K562 (cell line): ENCODE results near the gene TP53BP1. TPM values are rescaled to one million over a fixed set of nuclear protein-coding genes. Genes with fewer than 3 reads are reported as not detected.

Source experiments
- CGGBP1 ChIP-seq: fragments of 250-450 bp; sonication (Bioruptor Pico); IDR thresholded peaks from 2 replicates; pipeline ENCODE4 v1.9.0; 2021; ENCODE audit warnings: mild to moderate bottlenecking
- CREB1 ChIP-seq, 2 experiments: sonication (generic) in 1 of 2; formaldehyde crosslinking in 1 of 2; IDR thresholded peaks; 2 replicates each; pipeline versions ENCODE4 v1.6.1 to v1.8.0; 2012 to 2022; ENCODE audit warnings: inconsistent platforms in 1 of 2, mild to moderate bottlenecking in 1 of 2, missing genetic modification reagents in 1 of 2, moderate library complexity in 1 of 2
- CTBP1 ChIP-seq: fragments of 450-650 bp; IDR thresholded peaks from 2 replicates; pipeline ENCODE4 v1.6.1; 2016; ENCODE audit warnings: borderline replicate concordance
- DLX4 ChIP-seq: fragments of 250-450 bp; sonication (Bioruptor Pico); IDR thresholded peaks from 2 replicates; pipeline ENCODE4 v1.6.1; 2021; ENCODE audit warnings: mild to moderate bottlenecking
- DNMT1 ChIP-seq: fragments of 450-650 bp; IDR thresholded peaks from 2 replicates; pipeline ENCODE4 v1.6.1; 2016; ENCODE audit warnings: antibody characterized with exemption, mild to moderate bottlenecking
- E2F3 ChIP-seq: fragments of 250-450 bp; sonication (Bioruptor Pico); IDR thresholded peaks from 2 replicates; pipeline ENCODE4 v1.4.0; 2020; ENCODE audit warnings: mild to moderate bottlenecking
- HMG20B ChIP-seq: fragments of 250-450 bp; sonication (Bioruptor Pico); IDR thresholded peaks from 2 replicates; pipeline ENCODE4 v1.5.0; 2021; ENCODE audit warnings: mild to moderate bottlenecking
- HMGN3 ChIP-seq: IDR thresholded peaks from 2 replicates; pipeline ENCODE4 v1.6.1; 2011; ENCODE audit warnings: borderline replicate concordance, low read depth, mild to moderate bottlenecking, mixed read lengths, low read length; ENCODE audit not compliant: insufficient read length; ENCODE audit errors: extremely low read depth
- HMGXB4 ChIP-seq: sonication (generic); formaldehyde crosslinking; IDR thresholded peaks from 2 replicates; pipeline ENCODE4 v1.8.1; 2023; ENCODE audit warnings: mild to moderate bottlenecking, missing genetic modification reagents
- KLF6 ChIP-seq: fragments of 250-450 bp; sonication (Bioruptor Pico); IDR thresholded peaks from 2 replicates; pipeline ENCODE4 v1.4.0; 2020; ENCODE audit warnings: mild to moderate bottlenecking, moderate library complexity, borderline replicate concordance
- L3MBTL2 ChIP-seq: fragments of 450-650 bp; IDR thresholded peaks from 2 replicates; pipeline ENCODE4 v1.6.1; 2016; ENCODE audit warnings: mild to moderate bottlenecking, moderate library complexity
- MAX ChIP-seq: sonication (generic); formaldehyde crosslinking; IDR thresholded peaks from 2 replicates; pipeline ENCODE4 v1.9.0; 2022; ENCODE audit warnings: mild to moderate bottlenecking, missing genetic modification reagents
- NFRKB ChIP-seq: fragments of 450-650 bp; IDR thresholded peaks from 2 replicates; pipeline ENCODE4 v1.6.1; 2016; ENCODE audit warnings: low read depth
- RBM39 ChIP-seq: fragments of 200-400 bp; formaldehyde crosslinking; optimal IDR thresholded peaks from 2 replicates; pipeline ENCODE3; 2018; ENCODE audit warnings: low read depth, low read length
- RCOR1 ChIP-seq, 2 experiments: IDR thresholded peaks; 2 replicates each; pipeline ENCODE4 v1.6.1; 2012; ENCODE audit warnings: low read depth in 2 of 2, low read length in 2 of 2, borderline replicate concordance in 1 of 2, improper control_type of control experiment in 1 of 2
- SLC30A9 ChIP-seq: fragments of 250-450 bp; sonication (Bioruptor Pico); IDR thresholded peaks from 2 replicates; pipeline ENCODE4 v1.8.0; 2022; ENCODE audit warnings: mild to moderate bottlenecking, moderate library complexity
- SMARCE1 ChIP-seq: fragments of 450-650 bp; IDR thresholded peaks from 2 replicates; pipeline ENCODE4 v1.7.1; 2016; ENCODE audit warnings: mild to moderate bottlenecking
- U2AF2 ChIP-seq: fragments of 200-400 bp; formaldehyde crosslinking; optimal IDR thresholded peaks from 2 replicates; pipeline ENCODE3; 2017; ENCODE audit warnings: low read depth, mild to moderate bottlenecking, low read length
- ZNF277 ChIP-seq: fragments of 250-450 bp; sonication (Bioruptor Pico); IDR thresholded peaks from 2 replicates; pipeline ENCODE4 v1.8.0; 2022; ENCODE audit warnings: inconsistent platforms, mild to moderate bottlenecking, moderate library complexity, borderline replicate concordance
- ZNF431 ChIP-seq: sonication (generic); formaldehyde crosslinking; IDR thresholded peaks from 2 replicates; pipeline ENCODE4 v1.8.0; 2022; ENCODE audit warnings: mild to moderate bottlenecking, missing genetic modification reagents
- polyA plus RNA-seq, 8 experiments: library from polyadenylated mRNA; depleted of rRNA in 4 of 8; stranded (reverse) in 5 of 8; unstranded in 3 of 8; fragments of >200 nt; fragmentation: Nextera tagmentation in 2 of 8; fragmentation: Illumina TruSeq in 1 of 8; extraction: Ambion mirVana in 2 of 8; extraction: Trizol in 1 of 8; gene quantifications; 2 replicates each; pipeline versions ENCODE4 v1.2.1 to v1.2.3, GENCODE V29; 2011 to 2014; ENCODE audit warnings: inconsistent platforms in 1 of 8, missing spikeins in 1 of 8
- total RNA-seq, 7 experiments: library from RNA; depleted of rRNA in 6 of 7; stranded (reverse); fragments of >200 nt in 6 of 7; fragmentation: Illumina TruSeq in 2 of 7; extraction: Trizol in 2 of 7; gene quantifications; 2 replicates each; pipeline versions ENCODE4 v1.2.1 to v1.2.3, GENCODE V29; 2011 to 2021; ENCODE audit warnings: low replicate concordance in 1 of 7

TP53BP1 gene
- total and polyA plus RNA-seq, 9 of the 15 experiments (the other 6 are each of a cell fraction or from before 2014, with no cell fraction given), result 5.7 to 63.3 (median 30.9) TPM

GRCh38 chr15:43510200-43511011 is 17.4 kb upstream of the TP53BP1 start (continued):
- TF ChIP-seq HMG20B, result no peak
- TF ChIP-seq RCOR1 (IDR thresholded peaks at IDR 0.05; ENCODE audit: borderline replicate concordance in 1 of 2, low read depth in 2 of 2, low read length in 2 of 2), result no peak
- no peak for TF ChIP-seq DNMT1
- TF ChIP-seq CGGBP1, result no peak
- no peak for TF ChIP-seq SLC30A9 (CRISPR knock-in tag)
- TF ChIP-seq HMGN3, result peak; percentile 86
- TF ChIP-seq RBM39, result no peak
- no peak for TF ChIP-seq DLX4 (CRISPR knock-in tag)
- TF ChIP-seq CTBP1, result peak; percentile 25; the same call in 1 of the 2 replicates
- TF ChIP-seq ZNF431 (CRISPR knock-in tag), result no peak
- peak; percentile 78 for TF ChIP-seq SMARCE1
- peak; percentile 82 for TF ChIP-seq MAX (CRISPR knock-in tag)
- no peak for TF ChIP-seq U2AF2
- TF ChIP-seq L3MBTL2, result peak; percentile 76
- TF ChIP-seq ZNF277 (CRISPR knock-in tag), result no peak
- no peak; the same call in 1 of the 2 replicates for TF ChIP-seq KLF6 (CRISPR knock-in tag)
- peak; percentile 98 for TF ChIP-seq NFRKB
- 0 out of 2 replicates have a peak, but pooled peaks have one; percentile 5 for TF ChIP-seq CREB1 (IDR thresholded peaks at IDR 0.05)
- TF ChIP-seq CREB1 (CRISPR knock-in tag; IDR thresholded peaks at IDR 0.05), result peak; percentile 36; the same call in 1 of the 2 replicates
- TF ChIP-seq E2F3 (CRISPR knock-in tag), result no peak
- no peak for TF ChIP-seq HMGXB4 (CRISPR knock-in tag)
